Activated CD4-positive, alpha-beta T cell treated with anti-CD3 and anti-CD28 coated beads, Interleukin-2, amount 50 U/mL, for 4 hours (primary cell): Measurements from ENCODE around the gene TOMM40L.

ENCODE experiments used
- DNase-seq, 2 experiments: peaks; one replicate each; pipeline ENCODE4 v3.0.0-alpha.2; 2020

The TOMM40L gene

DNA sequence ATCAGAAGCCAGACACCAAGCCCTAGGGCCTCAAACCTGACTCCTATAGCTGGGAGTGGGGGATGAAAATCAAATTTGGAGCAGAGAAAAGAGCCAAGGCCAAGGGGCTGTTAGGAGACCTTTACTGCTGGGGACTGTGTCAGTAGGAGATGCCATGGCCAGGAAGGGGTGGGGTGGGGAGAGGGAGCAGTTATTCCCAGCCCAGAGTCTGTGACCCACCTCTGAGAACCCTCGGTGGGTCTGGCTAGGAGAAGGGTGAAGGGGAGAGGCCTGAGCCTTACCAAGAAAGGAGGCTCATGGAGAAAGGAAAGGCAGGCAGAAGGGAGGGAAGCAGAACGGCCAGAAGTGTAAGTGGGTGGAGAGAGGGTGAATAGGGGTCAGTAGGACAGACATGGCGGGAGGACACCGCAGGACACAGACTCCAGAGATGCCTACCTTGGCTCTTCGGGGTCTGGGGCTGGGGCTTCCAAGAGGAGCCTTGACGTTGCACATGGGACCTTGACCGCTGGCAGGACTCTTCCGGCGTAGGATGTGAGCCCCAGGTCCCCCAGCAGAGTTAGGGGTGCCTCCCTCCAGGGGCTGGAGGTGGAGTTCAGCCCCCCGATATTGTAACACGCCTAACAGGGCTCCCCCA, 28.2 kb upstream of the TOMM40L start:
- DNase-seq: no peak

DNA sequence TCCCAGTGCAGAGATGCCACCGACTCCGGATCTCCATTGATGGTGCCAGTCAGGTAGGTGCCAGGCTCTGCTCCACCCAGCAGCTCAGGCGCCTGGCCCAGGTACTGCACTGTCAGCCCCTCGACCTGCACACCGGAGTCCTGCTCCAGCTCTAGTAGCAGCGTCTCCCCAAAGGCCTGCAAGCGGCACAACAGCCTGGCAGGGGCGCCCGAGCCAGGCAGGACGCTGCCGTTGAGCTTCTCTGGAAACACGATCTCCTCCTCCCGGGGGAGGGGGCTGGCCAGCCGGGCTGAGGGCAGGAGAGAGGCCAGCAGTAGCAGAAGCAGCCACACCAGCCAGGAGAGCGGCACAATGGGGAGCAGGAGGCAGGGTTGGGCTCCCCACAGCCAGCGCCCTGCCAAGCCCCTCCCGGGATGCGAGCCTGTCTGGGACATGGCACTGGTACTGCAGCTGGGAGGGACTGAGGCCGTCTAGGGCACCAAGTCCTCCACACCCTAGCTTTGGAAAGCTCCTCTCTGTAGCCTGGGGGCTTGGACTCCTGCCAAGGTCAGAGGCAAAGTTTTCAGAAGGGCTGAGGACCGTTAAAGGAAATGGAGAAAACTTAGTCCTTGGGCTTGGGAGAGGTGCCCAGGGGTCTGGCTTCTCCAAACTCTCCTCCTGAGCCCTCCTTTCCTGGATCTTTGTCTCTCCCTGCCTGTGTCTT, 27.5 kb upstream of the TOMM40L start:
- DNase-seq: no peak

DNA sequence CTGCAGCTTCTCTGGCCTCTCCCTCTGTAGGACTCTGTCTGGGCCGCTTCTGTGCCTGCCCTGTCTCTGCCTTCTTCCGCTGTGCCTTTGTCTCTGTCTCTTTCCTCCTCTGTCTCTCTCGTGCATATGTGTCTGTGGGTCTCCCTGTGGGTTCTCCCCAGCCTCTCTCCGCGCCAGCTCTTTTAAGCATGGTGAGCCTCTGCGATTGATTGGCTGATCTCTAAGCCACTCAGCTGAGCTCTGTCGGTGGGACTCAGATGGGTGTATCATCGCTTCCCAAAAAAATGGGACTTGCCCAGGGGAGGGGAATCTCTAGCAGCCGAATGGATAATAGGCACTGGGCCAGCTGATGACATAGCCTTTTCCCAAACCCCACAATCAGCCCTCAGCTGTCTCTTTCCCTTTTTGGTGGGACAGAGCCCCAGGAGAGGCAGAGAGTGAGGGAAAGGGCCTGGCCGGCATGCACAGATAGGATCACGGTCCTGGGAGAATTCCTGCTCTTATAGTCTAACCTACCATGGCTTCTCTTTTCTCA, 26.9 kb upstream of the TOMM40L start, which contains the start of gene ADAMTS4:
Gene ADAMTS4, minus strand, starts transcription at position 158 of the 535 bp plus-strand sequence. CDS start 427 bp downstream, outside the sequence.
- DNase-seq: no peak

DNA sequence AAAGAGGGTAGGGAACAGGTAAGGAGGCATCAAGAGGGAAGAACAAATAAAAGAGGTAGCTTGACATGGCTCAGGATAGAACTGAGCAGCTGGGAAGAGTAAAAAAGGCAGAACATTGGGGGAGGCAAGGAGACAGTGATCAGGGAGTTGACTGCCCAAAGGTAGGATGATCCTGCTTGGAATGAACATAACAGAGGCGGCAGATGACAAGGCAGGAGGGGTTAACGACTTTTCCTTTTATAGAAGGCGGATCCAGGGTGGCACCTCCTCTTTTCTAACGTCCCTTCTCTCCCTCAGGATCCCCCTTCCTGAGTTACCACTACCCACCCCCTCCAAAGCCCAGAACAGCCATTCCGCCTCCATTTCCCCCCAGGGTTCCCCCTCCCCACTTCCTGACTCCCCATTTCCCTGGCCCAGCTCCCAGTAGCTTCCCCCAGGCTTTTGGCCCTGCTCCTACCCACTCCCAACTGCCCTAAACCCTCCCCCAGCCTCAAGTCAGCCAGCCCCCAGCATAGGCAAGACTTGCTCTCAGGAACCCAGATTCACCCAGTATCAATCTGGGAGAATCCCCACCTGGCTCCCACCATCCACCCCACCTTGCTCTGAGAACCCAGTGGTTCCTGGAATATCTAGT, 26.2 kb upstream of the TOMM40L start:
- DNase-seq: no peak

DNA sequence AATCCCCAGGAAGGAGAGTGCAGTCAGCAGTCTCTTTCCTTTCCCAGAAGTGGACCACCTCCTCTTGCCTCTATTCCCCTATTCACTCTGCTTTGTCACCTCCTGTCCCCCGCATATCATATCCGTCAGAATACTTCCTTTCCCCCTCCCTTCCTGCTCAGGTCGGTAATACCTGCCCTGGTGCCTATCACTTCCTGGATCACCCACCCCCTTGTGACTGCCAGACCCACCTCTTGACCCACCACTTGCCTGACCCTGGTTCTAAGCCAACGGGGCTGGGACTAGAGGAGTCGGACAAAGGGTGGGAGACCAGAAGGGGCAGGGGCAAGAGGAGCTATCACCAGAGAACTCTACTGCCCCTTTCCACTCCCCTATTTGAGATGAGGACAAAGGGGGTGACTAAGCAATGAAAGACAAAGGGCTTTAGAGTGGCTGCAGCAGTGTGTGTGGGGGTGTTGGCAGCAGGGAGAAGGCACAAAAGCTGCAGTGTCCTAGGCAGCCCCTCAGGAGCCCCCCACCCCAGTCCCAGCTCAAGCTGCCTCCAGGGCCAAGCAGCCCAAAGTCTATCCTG, 25.4 kb upstream of the TOMM40L start:
- DNase-seq: no peak

DNA sequence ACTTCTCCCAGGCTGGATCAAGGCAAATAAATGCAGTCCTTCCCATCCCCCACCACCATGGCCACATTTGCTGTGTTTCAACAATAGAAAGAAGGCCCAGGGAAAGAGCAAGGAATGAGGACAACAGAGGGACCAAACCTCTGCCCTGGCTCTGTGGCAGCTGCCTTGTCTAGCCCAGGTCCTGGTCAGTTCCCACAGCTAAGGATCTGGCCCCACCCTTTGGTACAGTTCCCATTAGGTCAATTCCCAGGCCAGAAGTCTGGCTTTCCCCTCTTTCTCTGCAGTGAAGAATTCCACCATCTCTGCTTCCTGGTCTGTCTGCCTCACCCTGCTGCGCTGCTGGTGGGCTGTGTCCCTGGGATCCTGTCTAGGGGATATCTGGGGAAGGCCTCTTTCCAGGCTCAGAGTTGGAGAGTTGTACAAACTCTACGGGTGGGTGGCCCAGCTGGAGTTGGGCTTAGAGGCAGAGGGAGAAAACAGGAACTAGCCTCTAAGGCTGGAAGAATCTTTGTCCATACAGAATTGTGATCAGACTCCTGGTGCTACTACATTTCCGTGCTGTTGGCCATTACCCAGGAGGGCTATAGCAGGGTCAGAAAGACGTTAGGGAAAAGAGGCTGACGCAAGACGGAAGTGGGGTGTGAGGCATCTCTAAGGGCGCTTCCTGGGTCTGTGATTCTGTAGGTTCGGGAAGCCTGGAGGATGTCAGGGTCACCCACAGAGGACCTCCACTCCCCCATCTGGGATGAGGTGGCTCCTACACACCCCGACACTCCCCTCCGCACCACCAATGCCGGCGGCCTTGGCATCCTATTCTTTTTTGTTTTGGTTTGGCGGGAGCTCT, 24.6 kb upstream of the TOMM40L start:
- DNase-seq: no peak

DNA sequence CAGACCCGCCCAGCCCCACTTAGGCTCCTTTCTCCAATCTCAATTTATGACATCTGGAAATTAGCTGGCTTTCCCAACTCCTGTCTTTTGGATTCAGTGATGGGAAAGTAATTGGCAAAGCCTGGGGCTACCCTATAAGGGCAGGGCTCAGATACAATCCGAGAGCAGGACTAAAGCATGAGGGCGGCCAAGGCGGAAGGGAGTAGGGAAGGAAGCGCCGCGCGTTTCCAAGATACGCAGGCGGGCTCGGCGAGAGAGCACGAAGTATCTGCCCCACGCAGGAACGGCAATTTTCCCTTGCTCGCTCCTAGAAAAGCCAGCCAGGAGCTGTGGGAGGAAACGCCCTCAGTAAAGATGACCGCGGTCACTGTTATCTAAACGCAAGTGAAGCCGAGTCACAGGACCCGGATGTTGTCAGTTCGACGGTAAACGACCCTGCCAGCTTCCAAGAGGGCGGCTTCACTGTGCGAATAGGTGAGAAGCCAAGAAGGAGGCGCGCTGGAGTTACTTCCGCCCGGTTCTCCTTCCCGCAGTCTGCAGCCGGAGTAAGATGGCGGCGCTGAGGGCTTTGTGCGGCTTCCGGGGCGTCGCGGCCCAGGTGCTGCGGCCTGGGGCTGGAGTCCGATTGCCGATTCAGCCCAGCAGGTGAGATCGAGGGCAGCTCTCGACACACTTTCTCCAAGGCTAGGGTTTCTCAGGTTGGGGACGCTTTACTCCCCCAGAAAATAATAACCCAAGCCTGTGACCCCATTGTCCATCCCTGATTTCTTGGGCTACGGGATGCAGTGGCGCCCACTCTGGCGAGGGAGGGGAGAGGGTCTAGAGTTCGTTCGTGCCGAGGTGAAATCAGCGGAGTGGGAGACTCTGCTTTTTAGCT, 23.8 kb upstream of the TOMM40L start, which contains the start of gene NDUFS2:
Gene NDUFS2, plus strand, starts transcription at position 532 of the 877 bp plus-strand sequence. Its CDS starts 19 bp downstream, at position 551.
- peak; percentile 95 to 96 for DNase-seq

DNA sequence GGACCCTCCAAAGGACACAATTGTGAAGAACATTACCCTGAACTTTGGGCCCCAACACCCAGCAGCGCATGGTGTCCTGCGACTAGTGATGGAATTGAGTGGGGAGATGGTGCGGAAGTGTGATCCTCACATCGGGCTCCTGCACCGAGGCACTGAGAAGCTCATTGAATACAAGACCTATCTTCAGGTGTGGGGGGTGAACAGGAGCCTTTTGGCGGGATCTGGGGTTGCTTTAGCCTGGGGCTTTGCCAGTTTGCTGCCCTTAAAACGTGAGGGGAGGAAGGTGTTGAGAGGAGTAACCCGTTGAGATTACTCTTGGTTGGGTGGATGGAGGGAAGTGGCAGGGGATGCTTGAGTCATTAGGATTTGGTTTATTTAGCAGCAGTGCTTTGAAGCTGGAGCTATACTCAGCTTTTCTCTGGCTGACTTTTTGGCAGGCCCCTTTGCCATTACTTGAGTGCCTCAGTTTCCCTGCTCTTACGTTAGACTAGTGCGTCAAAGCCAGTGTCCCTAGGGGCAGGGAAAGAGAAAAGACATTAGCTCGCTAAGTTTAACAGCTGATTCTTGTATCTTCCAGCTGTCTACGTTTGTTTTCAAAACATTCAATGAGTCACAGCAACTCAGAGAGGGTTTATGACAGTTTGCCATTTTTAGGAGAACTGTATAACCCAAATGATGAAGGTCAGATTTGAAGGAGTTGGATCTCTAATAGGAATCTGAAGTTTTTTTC, 19.3 kb upstream of the TOMM40L start:
- DNase-seq: no peak

DNA sequence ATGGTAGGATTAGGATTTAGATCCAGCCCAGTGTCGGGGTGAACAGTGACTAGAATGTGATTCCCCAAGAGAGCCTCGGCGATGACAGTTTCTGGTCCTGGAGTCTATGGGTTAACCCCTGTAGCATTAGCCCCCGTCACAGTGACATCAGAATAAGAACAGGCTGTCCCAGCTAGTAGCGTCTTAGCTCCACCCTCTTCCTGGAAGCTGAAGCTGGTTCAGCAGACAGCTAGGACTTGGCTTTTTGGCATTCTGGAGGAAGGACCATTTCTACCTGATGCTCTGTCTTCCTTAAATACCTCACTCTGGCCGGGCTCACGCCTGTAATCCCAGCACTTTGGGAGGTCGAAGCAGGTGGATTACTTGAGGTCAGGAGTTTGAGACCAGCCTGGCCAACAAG, 18.7 kb upstream of the TOMM40L start:
- DNase-seq: no peak

DNA sequence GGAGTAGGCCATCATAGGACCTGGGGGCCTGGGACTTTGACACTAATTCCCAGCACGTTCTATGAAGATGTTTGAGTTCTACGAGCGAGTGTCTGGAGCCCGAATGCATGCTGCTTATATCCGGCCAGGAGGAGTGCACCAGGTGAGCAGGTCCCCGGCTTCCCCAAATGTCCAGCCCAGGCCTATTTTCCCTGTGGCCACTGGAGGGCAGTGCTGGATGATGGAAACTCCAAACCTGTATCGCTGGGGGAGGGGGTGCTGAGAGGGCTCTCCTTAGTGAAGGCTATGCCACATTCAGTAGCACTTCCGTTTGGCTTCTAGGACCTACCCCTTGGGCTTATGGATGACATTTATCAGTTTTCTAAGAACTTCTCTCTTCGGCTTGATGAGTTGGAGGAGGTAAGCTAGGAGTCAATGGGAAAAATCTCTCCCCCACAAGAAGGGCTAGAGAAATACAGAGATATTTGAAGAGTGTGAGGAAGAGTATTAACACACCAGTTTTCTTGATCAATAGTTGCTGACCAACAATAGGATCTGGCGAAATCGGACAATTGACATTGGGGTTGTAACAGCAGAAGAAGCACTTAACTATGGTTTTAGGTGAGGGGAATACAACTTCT, 16.0 kb upstream of the TOMM40L start:
- peak; percentile 64 to 65 for DNase-seq

DNA sequence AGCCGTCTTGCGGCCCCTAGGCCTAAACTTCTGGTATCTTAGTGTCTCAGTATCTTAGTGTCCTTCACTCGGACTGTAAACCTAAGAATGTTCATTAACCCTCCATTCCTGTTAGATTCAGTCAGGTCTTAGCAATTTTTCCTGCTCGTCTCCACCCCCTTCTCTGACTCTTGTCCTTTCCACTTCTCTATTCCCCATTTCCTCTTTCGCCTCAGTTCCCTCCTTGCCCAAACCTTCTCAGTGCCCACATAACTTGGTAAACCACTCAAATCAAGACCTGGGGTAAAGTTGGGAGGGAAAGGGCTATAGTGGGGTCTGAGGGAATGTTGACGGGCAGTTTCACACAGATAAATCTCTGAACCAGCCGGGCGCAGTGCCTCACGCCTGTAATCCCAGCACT, 11.5 kb upstream of the TOMM40L start:
- no peak for DNase-seq

DNA sequence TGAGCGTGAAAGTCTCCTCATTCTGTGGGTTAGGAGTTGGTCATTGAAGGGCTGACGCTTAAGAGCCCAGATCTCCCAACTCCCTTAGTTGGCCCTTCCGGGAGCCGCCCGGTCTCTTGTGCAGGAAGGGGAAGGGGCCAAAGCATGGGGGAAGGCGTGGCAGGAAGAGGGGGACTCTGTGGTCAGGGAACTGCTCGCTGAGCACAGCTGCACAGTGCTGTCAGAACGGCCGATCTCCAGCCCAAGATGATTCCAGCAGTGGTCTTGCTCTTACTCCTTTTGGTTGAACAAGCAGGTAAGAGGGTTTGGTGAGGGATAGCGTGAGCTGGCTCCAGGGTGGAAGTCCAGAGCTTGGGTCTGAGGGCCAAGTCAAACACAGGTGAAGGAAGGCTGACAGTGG, 10.8 kb upstream of the TOMM40L start, which contains the start of gene FCER1G:
Gene FCER1G, plus strand, starts transcription at position 220 of the 400 bp plus-strand sequence. Its CDS starts 27 bp downstream, at position 247.
- DNase-seq: no peak

DNA sequence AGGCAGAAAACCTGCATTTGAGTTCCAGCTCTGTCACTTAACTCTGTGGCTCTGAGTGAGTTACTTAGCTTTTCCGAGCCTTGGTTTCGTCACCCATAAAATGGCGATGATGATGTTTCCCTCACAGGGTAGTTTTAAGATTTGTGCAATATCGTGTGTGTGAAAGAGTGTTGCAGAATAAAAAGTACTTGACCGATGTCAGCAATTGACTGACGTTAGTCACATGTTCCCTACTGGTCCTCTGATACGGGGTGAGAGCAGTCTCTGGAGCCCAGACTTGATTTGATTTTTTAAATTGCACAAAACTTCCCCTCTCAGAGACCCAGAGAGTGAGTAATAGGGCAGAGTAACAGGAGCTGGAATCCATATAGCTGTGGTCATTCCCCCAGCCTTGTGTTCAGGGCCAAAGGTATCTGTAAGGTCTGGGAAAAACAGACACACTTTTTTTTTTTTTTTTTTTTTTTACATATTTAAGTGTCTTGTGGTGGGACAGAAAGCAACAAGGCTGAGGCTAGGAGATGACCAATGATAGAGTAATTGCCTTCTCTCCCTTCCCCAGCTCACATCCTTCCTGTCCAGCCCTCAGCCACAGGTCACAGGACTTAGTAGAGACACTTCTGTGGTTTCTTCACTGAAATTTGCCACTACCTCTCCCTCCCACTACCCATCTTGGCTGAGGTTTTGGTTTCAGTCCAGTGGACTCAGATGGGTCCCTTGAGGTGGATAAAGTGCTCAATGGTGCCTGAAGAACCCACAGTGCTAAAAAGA, 8.7 kb upstream of the TOMM40L start:
- no peak for DNase-seq

DNA sequence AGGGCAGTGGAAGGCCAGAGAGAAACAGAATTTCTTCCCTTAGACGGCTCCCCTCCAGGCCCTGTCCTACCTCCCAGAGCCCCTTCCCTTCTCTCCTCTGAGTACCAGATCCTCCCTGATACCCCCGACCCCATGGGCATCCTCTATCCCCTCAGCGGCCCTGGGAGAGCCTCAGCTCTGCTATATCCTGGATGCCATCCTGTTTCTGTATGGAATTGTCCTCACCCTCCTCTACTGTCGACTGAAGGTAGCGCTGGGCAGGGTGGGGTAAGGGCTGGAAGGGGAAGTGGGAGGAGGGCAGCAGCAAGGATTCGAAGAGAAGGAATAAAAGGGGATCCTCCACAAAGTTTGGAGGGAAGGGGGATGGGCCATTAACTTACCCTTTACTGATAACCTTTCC, 8.0 kb upstream of the TOMM40L start:
- no peak for DNase-seq

DNA sequence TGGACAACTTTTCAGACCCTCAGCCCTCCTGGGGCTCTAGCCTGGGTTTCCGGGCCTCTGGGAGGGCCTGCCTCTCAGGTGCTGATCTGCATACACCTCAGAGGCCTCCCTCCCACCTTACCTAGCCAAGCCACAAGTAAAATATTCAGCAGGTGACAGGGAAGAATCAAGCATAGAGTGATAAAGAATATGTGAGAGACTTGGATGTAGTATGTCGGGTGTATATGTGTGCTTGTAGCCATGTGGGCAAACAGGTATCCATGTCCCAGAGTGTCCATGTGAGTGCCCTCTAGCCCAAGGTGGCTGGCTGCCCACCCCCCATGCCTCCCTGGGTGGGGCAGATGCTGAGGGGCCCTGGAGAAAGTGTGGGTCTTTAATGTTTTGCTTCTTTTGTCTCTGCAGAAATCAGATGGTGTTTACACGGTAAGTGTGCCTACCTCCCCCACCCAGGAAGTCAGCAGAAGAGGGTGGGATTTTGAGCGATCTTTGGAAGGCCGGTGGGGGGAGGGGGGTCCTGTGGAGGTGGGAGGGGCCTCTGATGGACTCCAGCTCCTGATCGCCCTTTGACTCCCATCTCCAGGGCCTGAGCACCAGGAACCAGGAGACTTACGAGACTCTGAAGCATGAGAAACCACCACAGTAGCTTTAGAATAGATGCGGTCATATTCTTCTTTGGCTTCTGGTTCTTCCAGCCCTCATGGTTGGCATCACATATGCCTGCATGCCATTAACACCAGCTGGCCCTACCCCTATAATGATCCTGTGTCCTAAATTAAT, 7.4 kb upstream of the TOMM40L start:
- no peak for DNase-seq

DNA sequence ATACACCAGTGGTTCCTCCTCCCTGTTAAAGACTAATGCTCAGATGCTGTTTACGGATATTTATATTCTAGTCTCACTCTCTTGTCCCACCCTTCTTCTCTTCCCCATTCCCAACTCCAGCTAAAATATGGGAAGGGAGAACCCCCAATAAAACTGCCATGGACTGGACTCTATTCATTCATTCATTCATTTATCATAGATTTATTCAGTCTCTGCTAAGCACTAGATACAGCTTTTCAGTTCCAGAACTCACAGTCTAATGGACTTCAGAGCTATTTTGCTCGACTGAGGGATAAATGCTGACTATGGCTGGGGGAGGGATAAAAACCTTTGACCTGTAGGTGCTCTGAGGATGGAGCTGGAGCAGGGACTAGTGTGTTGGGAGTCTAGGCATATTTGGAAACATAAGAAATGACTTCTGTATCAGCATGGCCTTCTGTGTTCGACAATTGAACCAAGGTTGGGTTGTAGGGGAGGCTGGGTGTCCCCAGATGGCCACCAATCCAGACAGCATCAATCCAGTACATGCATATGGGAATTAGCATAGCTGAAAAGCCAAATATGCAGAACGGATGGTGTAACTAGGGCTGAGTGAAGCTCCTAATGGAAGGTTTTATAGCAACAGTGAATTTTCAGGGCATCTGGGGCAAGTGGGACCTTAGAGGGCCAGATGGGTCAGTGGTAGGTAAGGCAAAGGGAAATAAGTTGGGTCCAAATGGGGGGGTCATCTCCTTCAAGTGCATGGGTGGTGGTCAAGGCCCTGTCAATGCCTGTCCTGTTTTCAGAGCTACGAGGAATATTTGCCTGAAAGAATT, 6.6 kb upstream of the TOMM40L start:
- DNase-seq: no peak

DNA sequence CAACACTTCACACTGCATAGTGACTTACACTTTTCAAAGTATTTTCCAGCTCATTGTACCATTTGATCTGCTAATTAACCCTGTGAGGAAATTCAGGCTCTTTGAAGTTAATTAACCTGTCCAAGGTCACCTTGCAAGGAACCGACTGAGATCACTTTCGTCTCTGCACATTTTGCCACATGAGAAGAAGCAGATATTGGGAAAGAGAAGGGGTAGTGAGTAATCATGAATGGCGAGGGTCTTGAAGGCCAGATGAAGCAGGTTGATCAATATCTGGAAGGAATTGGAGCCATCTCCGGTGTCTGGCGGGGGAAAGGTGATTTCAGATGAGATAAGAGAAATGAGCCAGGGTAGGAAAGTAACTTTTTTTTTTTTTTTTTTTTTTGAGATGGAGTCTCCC, 5.9 kb upstream of the TOMM40L start:
- no peak for DNase-seq
